ENCODE data around the gene KCP. TPM values are rescaled to one million over a fixed set of nuclear protein-coding genes. Genes with fewer than 3 reads are reported as not detected.

The KCP gene
- total RNA-seq, 1 experiment from 2014 or later: 2.7 TPM

- no peak for TF ChIP-seq ZNF281 (CRISPR knock-in tag; IDR thresholded peaks at IDR 0.05)
- TF ChIP-seq ZNF512 (CRISPR knock-in tag; IDR thresholded peaks at IDR 0.05; ENCODE audit: borderline replicate concordance): no peak
- TF ChIP-seq E2F4 (CRISPR knock-in tag; IDR thresholded peaks at IDR 0.05; ENCODE audit: borderline replicate concordance, low read depth): no peak
- no peak for TF ChIP-seq MXD4 (CRISPR knock-in tag; IDR thresholded peaks at IDR 0.05; ENCODE audit: borderline replicate concordance)
- no peak for TF ChIP-seq MAX (CRISPR knock-in tag; IDR thresholded peaks at IDR 0.05)
- TF ChIP-seq ARID4B (CRISPR knock-in tag; IDR thresholded peaks at IDR 0.05; ENCODE audit: borderline replicate concordance): no peak
These were observed 72.3 kb downstream of the KCP start (continued) for GRCh38 chr7:128838109-128838779.

- Mint-ChIP-seq H3K36me3 (no peaks in the 10 kb centered on the region), H3K4me1 (peaks cover 23% of the 10 kb centered on the region), H3K27ac (no peak overlapping the region), H3K4me3 (no peak overlapping the region), H3K9me3 (no peaks in the 10 kb centered on the region), H3K27me3 (ENCODE audit: low read depth) (no peaks in the 10 kb centered on the region; the same call in 1 of the 2 replicates)
- POLR2A ChIA-PET: no interaction called here
- DNase-seq (ENCODE audit: low spot score) (no peak), ATAC-seq (no peak)
- CTCF ChIA-PET: no interaction called here
- TF ChIP-seq ESRRA (CRISPR knock-in tag; IDR thresholded peaks at IDR 0.05; ENCODE audit: borderline replicate concordance) (no peak), ZNF232 (CRISPR knock-in tag; IDR thresholded peaks at IDR 0.05) (no peak), TEAD4 (CRISPR knock-in tag; IDR thresholded peaks at IDR 0.05) (no peak), ZNF512 (CRISPR knock-in tag; IDR thresholded peaks at IDR 0.05; ENCODE audit: borderline replicate concordance) (no peak)
These were observed 73.0 kb downstream of the KCP start for GRCh38 chr7:128837521-128837921.
